Lower leg skin (tissue), 3 donors: ENCODE results near the gene THADA.

Experiments
- CTCF ChIP-seq, 3 donors: fragments of 450-650 bp; IDR thresholded peaks; one replicate each; pipeline ENCODE4 v1.5.1; 2016; ENCODE audit warnings: antibody characterized with exemption in 3 of 3, mild to moderate bottlenecking in 3 of 3, moderate library complexity in 2 of 3
- POLR2A ChIP-seq, 2 donors: fragments of 450-650 bp; IDR thresholded peaks; one replicate each; pipeline ENCODE4 v1.6.1; 2016 to 2017; ENCODE audit warnings: antibody characterized with exemption in 2 of 2, mild to moderate bottlenecking in 1 of 2, moderate library complexity in 1 of 2

GRCh38 chr2:43292297-43292696, 303.5 kb downstream of the THADA start:
- no peak for TF ChIP-seq CTCF (IDR thresholded peaks at IDR 0.05)
- no peak for TF ChIP-seq POLR2A (IDR thresholded peaks at IDR 0.05)
